Midbrain (tissue), 1 donor: ENCODE results near the gene ABCA9.
"Not testable (repeated sequence)": the region's sequence is repeated elsewhere in the genome, so short reads cannot be mapped to it uniquely, and the experiment has no call there.

Experiments used
- DNase-seq: peaks from one replicate; lab custom pipeline; 2025; lab: John Stamatoyannopoulos, UW

The ABCA9 gene, protein sequence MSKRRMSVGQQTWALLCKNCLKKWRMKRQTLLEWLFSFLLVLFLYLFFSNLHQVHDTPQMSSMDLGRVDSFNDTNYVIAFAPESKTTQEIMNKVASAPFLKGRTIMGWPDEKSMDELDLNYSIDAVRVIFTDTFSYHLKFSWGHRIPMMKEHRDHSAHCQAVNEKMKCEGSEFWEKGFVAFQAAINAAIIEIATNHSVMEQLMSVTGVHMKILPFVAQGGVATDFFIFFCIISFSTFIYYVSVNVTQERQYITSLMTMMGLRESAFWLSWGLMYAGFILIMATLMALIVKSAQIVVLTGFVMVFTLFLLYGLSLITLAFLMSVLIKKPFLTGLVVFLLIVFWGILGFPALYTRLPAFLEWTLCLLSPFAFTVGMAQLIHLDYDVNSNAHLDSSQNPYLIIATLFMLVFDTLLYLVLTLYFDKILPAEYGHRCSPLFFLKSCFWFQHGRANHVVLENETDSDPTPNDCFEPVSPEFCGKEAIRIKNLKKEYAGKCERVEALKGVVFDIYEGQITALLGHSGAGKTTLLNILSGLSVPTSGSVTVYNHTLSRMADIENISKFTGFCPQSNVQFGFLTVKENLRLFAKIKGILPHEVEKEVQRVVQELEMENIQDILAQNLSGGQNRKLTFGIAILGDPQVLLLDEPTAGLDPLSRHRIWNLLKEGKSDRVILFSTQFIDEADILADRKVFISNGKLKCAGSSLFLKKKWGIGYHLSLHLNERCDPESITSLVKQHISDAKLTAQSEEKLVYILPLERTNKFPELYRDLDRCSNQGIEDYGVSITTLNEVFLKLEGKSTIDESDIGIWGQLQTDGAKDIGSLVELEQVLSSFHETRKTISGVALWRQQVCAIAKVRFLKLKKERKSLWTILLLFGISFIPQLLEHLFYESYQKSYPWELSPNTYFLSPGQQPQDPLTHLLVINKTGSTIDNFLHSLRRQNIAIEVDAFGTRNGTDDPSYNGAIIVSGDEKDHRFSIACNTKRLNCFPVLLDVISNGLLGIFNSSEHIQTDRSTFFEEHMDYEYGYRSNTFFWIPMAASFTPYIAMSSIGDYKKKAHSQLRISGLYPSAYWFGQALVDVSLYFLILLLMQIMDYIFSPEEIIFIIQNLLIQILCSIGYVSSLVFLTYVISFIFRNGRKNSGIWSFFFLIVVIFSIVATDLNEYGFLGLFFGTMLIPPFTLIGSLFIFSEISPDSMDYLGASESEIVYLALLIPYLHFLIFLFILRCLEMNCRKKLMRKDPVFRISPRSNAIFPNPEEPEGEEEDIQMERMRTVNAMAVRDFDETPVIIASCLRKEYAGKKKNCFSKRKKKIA (N-terminal part only)

DNA sequence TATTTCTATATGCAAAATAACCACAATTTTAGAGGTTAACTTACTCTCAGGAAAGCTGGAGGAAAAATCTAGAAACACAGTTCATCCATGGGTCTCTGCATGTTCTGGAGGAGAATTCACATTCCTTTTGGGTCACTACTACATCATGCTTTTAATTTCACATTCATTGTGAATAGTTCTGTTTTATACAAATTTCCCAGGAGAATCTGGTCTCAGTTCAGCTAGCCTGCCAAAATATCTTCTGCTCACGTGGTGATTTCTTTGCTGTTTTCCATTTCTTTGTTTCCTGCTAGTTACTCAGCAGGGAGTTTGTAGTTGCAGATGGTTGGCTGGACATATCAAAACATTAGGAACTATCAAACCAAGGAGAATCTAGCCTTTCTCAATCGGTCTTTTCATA is at the start of gene ABCA9:
Gene ABCA9, minus strand, starts transcription at position 106 of the 400 bp plus-strand sequence. CDS start 9,801 bp downstream, outside the sequence.
- DNase-seq: no peak

DNA sequence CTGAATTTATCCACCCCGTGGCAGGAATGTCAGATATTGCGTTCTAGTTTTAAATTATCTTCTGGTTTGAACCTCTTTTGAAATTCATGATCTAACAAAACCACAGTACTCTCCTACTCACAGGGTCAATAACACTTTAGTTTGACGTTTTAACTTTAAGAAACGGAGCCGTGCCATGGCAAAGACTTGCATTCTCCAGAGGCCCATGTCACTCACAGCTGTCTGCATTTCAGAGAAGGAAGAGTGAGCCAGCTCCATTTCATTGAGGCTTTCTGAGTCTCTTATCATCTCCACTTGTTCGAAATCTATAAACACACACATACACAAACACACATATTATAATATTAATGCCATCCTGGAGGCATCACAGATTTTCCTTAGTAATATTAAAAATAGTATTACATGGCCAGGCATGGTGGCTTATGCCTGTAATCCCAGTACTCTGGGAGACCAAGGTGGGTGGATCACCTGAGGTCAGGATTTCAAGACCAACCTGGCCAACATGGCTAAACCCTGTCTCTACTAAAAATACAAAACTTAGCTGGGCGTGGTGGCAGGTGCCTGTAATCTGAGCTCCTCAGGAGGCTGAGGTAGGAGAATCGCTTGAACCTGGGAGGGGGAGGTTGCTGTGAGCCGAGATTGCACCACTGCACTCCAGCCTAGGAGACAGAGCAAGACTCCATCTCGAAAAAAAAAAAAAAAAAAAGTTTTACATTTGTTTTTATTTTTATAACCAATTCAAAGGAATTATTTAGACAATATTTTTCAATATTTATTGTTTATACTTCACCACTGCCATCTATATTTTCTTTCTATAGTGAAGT is 45.4 kb upstream of the ABCA9 start:
- no peak for DNase-seq

DNA sequence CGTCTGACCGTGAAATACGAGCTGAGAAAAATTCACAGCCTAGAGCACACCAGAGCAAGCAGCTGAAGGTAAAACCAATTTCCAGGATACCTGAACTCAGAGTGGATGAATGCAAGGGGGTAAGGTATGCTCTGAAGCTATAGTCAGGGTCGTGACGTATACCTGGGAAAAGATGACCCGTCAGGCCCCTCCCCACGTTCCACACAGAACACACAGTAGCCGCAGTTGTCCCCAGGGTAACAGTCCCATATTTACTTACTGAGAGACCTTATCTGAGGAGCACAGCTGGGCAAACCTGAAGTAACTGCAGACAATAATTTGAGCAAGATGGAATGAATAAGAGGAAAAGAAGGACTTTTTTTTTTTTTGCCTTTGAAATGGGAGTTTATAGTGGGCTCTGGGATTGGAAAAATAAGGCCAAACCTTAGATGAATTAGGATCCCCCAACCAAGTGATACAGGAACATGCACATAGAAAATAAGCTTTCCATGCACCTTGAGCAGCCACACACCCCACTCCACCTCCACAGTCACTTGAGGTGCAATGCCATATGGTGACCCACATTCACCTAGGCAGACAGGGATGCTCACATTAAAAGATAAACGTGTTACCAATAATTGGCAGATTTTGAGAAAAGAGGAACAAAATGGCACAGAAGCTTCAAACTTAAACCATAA is 43.0 kb upstream of the ABCA9 start:
- no peak for DNase-seq

DNA sequence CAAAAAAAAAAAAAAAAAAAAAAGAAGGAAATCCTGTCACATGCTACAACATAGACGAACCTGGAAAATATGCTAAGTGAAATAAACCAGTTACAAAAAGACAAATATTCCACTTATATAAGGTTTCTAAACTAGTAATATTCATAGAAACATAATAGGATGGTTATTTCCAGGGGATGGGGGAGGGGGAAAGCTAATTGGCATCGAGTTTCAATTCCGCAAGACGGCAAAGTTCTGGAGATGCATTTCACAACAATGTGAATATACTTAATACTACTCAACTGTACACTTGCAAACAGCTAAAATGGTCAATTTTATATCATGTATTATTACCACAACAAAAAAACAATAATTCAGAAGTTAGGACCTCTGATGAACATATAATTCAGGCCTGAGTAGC is 37.9 kb upstream of the ABCA9 start:
- no peak for DNase-seq

DNA sequence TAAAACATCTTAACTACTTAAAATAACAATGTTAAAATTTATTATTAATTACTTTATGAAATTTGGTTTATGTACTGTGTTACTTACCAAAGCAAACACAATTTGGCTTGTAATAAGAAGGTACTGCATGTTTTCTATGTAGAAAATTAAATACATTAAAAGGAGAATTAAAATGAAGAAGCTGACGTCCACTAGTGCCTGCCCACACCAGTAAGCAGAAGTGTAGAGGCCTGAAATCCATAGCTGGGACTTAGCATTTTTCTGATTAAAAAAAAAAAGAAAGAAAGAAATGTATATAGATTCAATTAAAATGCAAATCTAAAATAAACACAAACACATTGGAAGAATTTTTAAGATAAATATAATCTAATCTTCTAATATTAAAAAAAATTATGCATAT is 35.8 kb upstream of the ABCA9 start:
- DNase-seq: no peak

DNA sequence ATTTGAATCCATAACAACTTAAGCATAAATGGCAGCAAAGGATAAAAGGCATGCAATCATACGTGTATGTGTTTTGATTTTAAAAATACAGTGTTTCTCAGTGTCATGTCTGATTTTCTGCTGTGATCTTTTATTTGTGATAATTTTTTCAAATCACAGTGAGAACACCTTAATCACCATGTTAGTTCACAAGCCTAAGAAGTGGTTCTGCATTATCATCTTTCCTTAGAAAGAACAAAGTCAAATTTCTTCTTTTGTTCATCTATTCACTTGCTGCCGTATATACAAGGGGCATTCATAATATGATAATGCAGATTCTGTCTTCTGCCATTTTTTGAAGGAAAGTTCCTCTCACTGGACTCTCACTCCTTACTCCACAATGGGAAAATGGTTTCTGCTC is 33.3 kb upstream of the ABCA9 start:
- no peak for DNase-seq

DNA sequence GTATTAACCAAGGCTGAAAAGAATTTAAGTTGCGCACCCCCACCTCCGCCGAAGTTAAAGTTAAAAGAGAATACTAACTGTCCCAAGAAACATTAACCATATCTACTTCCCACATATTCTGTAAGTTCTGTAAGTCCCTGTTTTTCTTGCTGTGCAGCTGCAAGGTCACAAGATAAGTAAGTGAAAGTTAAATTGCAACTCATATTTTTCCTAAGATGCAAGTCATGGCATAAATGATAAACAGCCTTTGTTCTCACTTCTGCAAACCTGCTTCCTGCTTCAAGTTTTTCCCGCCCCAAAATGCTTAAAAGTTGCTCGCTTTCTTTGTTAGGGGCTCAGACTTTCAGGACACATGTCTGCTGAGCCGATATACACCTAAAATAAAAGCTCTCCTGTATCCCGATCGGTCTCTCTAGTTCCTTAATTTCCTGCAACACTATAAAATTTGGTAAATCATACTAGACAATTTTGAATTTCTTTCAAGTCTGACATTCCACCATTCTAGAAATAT is 32.6 kb upstream of the ABCA9 start:
- no peak for DNase-seq

DNA sequence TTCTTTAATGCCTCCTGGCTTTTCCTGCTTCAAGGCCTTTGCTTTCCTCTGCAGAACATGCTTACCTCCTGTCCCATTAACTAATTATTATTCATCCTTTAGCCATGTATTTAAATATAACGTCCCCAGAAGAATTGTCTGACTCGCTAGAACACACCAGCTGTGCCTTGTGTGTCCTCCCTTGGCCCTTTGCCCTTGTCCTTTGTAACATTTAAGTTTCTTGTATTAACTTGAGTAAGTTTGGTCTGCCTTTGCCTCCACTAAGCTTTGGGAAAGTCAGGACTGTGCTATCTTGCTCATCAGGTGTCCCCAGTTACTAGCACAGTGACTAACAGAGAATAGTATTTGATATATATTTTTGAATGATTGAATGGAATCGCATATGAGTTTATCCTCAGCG is 29.6 kb upstream of the ABCA9 start:
- DNase-seq: no peak

DNA sequence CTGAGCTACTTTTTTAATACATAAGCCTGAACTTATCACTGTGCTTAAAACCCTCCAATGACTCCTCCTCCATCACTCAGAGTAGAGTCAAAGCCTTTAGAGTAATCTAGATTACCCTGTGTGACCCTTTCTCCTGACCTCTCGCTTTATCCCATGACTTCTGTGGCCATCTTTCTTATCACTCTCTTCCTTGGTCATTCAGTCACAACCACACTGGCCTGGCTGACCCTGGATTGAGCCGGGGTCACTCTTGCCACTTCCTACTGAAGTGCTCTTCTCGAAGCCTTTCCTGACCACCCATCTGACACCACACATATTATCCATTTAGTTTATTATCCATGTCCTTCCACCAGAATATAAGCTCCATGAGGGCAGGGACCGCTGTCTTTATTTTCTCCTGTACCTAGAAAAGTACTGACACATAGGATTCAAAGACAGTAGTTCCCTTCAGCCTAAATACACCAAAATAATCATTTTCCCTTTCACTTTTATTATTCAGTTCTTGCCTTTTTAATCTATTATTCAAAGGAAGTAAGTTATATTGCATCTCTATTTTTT is 28.0 kb upstream of the ABCA9 start:
- no peak for DNase-seq

DNA sequence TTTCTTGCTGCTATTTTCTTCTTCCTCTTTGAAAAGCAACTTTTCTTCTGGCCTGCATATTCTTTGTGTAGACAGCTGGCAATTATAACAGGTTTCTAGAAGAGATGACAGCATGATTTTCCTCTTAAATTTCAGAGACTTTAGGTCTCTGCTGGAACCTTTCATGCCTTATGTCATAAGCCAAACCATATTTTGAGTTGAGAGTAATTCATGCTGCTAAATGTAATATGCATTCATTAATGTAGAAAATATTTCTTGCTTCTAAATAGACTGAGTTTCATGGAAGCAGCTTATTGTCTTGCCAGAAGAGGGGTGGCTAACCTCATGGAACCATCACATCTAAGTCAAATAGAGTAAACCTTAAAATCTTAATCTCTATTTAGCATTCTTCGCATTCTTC is 25.9 kb upstream of the ABCA9 start:
- no peak for DNase-seq

DNA sequence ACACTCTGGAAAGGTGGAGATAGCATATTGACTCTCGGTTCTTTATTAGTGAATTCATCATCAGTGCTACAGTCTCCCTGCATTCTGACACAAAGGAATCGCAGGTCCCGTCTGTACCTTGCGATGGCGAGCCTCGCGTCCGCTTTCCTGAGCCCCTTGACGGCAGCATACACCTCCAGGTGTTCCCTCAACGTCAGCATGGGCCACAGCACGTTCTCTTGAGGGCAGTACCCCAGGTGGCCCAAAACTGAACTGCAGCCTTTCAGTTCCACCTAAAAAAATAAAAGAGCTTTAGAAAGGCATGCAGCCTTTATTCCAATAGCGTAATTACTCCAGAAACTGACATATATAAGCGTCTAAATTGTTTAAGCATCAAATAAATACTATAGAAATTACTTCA is 24.2 kb upstream of the ABCA9 start:
- DNase-seq: no peak

DNA sequence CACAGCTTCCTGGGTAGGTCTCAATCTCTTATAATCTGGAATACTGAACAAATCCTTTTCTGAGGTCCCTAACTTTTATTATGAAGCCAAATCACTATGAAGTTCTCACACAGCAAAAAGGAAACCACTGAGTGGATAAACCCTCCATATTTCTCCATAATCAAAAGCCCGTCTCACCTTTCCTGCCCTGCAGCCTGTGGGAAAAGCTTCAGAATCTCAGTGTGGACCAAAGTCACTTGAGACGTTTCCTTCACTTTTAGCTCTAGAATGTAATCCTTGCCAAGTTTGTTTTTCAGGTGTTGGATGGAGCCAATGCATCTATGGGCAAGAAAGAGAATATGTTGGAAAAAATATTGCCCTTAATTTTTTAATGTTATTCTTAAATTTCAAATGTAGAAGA is 22.0 kb upstream of the ABCA9 start:
- DNase-seq: no peak

DNA sequence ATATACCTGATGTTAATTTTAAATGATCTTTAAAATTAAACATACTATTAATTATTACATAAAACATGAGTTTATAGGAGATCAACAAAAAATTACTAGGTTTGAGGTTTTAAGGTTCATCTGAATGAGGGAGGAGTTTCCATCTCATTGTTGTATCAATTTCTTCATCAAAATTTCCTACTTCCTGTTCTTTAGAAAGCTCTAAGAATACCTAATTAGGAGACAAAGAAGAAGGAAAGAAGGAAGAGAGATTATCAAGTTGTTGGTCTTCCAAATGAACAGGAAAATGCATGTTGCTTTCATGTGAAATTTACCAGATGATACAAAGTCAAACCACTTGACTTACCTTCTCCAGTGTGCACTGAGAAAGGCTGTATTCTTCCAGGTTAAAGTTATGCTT is 18.1 kb upstream of the ABCA9 start:
- DNase-seq: no peak

DNA sequence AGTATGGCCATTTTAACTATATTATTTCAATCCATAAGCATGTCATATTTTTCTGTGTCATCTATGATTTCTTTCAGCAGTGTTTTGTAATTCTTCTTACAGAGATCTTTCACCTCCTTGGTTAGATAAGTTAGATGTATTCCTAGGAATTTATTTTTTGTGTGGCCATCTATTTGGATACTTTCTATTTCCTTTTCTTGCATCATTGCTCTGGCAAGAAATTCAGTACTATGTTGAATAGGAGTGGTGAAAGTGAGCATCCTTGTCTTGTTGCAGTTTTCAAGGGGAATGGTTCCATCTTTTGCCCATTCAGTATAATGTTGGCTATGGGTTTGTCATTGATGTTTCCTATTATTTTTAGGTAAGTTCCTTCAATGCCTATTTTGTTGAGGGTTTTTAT is 15.1 kb upstream of the ABCA9 start:
- no peak for DNase-seq

DNA sequence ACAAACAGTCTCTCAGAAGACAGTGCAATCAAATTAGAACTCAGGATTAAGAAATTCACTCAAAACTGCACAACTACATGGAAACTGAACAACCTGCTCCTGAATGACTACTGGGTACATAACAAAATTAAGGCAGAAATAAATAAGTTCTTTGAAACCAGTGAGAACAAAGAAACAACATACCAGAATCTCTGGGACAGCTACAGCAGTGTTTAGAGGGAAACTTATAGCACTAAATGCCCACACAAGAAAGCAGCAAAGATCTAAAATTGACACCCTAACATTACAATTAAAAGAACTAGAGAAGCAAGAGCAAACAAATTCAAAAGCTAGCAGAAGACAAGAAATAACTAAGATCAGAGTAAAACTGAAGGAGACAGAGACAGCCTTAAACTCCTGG is 12.7 kb upstream of the ABCA9 start:
- not testable (repeated sequence) for DNase-seq

DNA sequence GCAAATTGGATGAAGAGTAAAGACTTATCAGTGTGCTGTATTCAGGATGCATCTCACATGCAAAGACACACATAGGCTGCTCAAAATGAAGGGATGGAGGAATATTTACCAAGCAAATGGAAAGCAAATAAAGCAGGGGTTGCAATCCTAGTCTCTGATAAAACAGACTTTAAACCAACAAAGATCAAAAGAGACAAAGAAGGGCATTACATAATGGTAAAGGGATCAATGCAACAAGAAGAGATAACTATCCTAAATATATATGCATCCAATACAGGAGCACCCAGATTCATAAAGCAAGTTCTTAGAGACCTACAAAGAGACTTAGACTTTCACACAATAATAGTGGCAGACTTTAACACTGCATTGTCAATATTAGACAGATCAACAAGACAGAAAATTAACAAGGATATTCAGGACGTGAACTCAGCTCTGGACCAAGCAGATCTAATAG is 12.1 kb upstream of the ABCA9 start:
- DNase-seq: not testable (repeated sequence)

DNA sequence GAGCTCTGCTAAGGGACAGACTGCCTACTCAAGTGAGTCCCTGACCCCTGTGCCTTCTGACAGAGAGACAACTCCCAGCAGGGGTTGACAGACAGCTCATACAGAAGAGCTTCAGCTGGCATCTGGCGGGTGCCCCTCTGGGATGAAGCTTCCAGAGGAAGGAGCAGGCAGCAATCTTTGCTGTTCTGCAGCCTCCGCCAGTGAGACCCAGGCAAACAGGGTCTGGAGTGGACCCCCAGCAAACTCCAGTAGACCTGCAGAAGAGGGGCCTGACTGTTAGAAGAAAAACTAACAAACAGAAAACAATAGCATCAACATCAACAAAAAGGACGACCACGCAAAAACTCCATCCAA is 10.5 kb upstream of the ABCA9 start:
- DNase-seq: not testable (repeated sequence)

DNA sequence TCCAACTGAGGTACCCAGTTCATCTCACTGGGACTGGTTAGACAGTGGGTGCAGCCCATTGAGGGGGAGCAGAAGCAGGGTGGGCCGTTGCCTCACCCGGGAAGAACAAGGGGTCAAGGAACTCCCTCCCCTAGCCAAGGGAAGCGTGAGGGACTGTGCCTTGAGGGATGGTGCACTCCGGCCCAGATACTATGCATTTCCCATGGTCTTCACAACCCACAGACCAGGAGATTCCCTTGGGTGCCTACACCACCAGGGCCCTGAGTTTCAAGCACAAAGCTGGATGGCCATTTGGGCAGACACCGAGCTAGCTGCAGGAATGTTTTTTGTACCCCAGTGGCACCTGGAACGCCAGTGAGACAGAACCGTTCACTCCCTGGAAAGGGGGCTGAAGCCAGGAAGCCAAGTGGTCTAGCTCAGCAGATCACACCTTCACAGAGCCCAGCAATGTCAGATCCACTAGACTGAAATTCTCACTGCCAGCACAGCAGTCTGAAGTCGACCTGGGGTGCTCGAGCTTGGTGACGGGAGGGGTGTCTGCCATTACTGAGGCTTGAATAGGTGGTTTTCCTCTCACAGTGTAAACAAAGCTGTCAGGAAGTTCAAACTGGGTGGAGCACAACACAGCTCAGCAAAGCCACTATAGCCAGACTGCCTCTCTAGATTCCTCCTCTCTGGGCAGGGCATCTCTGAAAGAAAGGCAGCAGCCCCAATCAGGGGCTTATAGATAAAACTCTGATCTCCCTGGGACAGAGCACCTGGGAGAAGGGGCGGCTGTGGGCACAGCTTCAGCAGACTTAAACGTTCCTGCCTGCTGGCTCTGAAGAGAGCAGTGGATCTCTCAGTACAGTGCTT is 9.9 kb upstream of the ABCA9 start:
- DNase-seq: not testable (repeated sequence)

DNA sequence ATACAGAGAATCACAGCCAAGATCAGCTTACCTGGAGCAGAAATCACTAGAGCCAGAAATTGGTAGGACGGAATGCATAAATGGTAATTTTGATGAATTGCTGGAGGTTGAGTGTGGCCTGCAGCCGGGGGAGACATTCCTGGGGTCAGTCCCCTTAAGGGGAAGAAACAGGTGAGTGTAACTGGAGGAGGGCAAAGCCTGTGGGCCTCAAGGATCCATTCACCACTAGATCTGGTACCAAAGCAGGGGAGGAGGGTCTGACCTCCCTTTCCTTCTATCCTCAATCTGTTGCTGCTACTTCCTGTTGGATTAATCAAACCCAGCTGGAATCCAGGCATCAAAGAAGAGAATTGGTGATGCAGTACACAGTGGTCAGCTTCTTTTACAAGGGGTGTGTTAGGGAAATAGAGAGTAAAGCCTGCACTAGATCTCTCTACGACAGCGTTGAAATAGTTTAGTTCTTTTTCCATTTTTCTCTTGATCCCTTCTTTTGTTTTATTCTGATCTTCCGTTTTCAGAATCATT is 8.6 kb upstream of the ABCA9 start:
- DNase-seq: no peak
